ENCODE results near the gene VGLL3.
"Not testable (repeated sequence)": the region's sequence is repeated elsewhere in the genome, so short reads cannot be mapped to it uniquely, and the experiment has no call there.

The VGLL3 gene

GRCh38 chr3:86982883-86983282 lies 8.1 kb downstream of the VGLL3 start:
- H3K4me3 ChIP-seq (ENCODE audit: low read depth, low read length) = no peak overlapping the region
- TF ChIP-seq MYC (IDR thresholded peaks at IDR 0.05; ENCODE audit: low read depth, low read length) (no peak), MAX (IDR thresholded peaks at IDR 0.05; ENCODE audit: low read depth, low read length) (no peak), POLR2A (IDR thresholded peaks at IDR 0.05; ENCODE audit: extremely low read depth, insufficient read length) (no peak), CTCF (IDR thresholded peaks at IDR 0.05; ENCODE audit: low read depth, low read length) (no peak)
- no peak for DNase-seq (ENCODE audit: low read depth)

- TF ChIP-seq MAX (IDR thresholded peaks at IDR 0.05; ENCODE audit: low read depth, low read length) (no peak), CTCF (IDR thresholded peaks at IDR 0.05; ENCODE audit: low read depth, low read length) (no peak), POLR2A (IDR thresholded peaks at IDR 0.05; ENCODE audit: extremely low read depth, insufficient read length) (no peak), MYC (IDR thresholded peaks at IDR 0.05; ENCODE audit: low read depth, low read length) (no peak)
- DNase-seq (ENCODE audit: low read depth) = no peak
Measured at GRCh38 chr3:86978111-86978551, 12.8 kb downstream of the VGLL3 start.

GRCh38 chr3:86976219-86976618 lies 14.7 kb downstream of the VGLL3 start:
- no peak for DNase-seq (ENCODE audit: low read depth)
- no peak overlapping the region for H3K4me3 ChIP-seq (ENCODE audit: low read depth, low read length)
- no peak for TF ChIP-seq CTCF (IDR thresholded peaks at IDR 0.05; ENCODE audit: low read depth, low read length)
- no peak for TF ChIP-seq MAX (IDR thresholded peaks at IDR 0.05; ENCODE audit: low read depth, low read length)
- TF ChIP-seq MYC (IDR thresholded peaks at IDR 0.05; ENCODE audit: low read depth, low read length) = no peak
- TF ChIP-seq POLR2A (IDR thresholded peaks at IDR 0.05; ENCODE audit: extremely low read depth, insufficient read length) = no peak

More at GRCh38 chr3:86978111-86978551, 12.8 kb downstream of the VGLL3 start:
- no peak overlapping the region for H3K4me3 ChIP-seq (ENCODE audit: low read depth, low read length)

GRCh38 chr3:86974177-86974576 lies 16.8 kb downstream of the VGLL3 start:
- DNase-seq (ENCODE audit: low read depth); H3K4me3 ChIP-seq (ENCODE audit: low read depth, low read length): not testable (repeated sequence)

- H3K4me3 ChIP-seq (ENCODE audit: low read depth, low read length) = no peak overlapping the region
- DNase-seq (ENCODE audit: low read depth) = no peak
- TF ChIP-seq MYC (IDR thresholded peaks at IDR 0.05; ENCODE audit: low read depth, low read length) (no peak), POLR2A (IDR thresholded peaks at IDR 0.05; ENCODE audit: extremely low read depth, insufficient read length) (no peak), CTCF (IDR thresholded peaks at IDR 0.05; ENCODE audit: low read depth, low read length) (no peak), MAX (IDR thresholded peaks at IDR 0.05; ENCODE audit: low read depth, low read length) (no peak)
Measured at GRCh38 chr3:86973440-86973839, 17.5 kb downstream of the VGLL3 start.

GRCh38 chr3:86969500-86970189 lies 21.3 kb downstream of the VGLL3 start:
- TF ChIP-seq MYC (IDR thresholded peaks at IDR 0.05; ENCODE audit: low read depth, low read length) = no peak
- peak; percentile 71 for TF ChIP-seq CTCF (IDR thresholded peaks at IDR 0.05; ENCODE audit: low read depth, low read length)
- H3K4me3 ChIP-seq (ENCODE audit: low read depth, low read length) = no peak overlapping the region
- peak; percentile 54 for DNase-seq (ENCODE audit: low read depth)
